HG03045 (cell line): Measurements from ENCODE around the gene NOTCH1.
"Not testable (repeated sequence)": the region's sequence is repeated elsewhere in the genome, so short reads cannot be mapped to it uniquely, and the experiment has no call there.

Experiments used
- ATAC-seq: cut with Tn5 transposase; IDR thresholded peaks from one replicate; pipeline ENCODE4 v1.9.1; 2021; ENCODE audit warnings: mild to moderate bottlenecking, moderate library complexity; ENCODE audit not compliant: unreplicated experiment

NOTCH1 gene

GRCh38 chr9:136578915-136579649, 33.2 kb upstream of the NOTCH1 start:
- no peak for ATAC-seq

- ATAC-seq, result no peak
Measured at GRCh38 chr9:136578626-136578914, 32.7 kb upstream of the NOTCH1 start.

- ATAC-seq, result no peak
Measured at GRCh38 chr9:136577941-136578625, 32.2 kb upstream of the NOTCH1 start.

GRCh38 chr9:136576269-136576626, 30.4 kb upstream of the NOTCH1 start:
- ATAC-seq, result no peak

GRCh38 chr9:136575626-136576268, 29.9 kb upstream of the NOTCH1 start:
- no peak for ATAC-seq

GRCh38 chr9:136574606-136575005, 28.8 kb upstream of the NOTCH1 start:
- ATAC-seq, result not testable (repeated sequence)

DNA sequence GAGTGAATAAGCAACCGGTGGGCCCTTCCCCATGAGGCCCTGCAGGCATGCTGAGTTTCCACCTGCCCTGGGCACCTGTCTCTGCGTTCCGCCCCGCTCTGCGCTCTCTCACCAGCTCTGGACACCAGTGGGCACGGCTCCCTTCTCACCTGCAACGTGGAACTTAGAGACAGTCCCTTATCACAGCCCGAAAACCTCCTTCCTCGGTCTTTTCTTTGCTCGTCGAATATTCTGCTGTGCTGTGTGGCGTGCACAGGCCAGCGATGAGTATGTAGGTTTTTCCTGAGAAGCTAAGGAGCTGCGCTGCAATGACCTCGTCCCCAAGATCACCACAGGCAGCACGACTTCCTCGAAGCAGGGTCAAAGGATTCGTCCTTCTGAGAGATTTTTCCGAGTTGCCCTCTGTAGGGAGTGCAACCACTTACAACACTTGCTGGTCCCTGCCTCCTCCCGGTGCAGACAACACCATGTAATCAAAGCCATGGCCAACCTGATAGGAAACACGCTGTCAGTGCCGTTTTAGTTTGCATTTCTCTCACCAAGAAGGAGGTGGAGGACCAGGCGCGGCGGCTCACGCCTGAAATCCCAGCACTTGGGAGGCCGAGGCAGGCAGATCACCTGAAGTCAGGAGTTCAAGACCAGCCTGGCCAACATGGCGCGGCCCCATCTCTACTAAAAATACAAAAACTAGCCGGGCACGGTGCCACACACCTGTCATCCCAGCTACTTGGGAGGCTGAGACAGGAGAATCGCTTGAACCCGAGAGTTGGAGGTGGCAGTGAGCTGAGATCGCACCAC, 27.2 kb upstream of the NOTCH1 start:
- no peak for ATAC-seq

- no peak for ATAC-seq
Measured at GRCh38 chr9:136572003-136572827, 26.4 kb upstream of the NOTCH1 start.

- ATAC-seq, result no peak
Measured at GRCh38 chr9:136571531-136571930, 25.7 kb upstream of the NOTCH1 start.

- ATAC-seq, result no peak
Measured at GRCh38 chr9:136570916-136571315, 25.1 kb upstream of the NOTCH1 start.

DNA sequence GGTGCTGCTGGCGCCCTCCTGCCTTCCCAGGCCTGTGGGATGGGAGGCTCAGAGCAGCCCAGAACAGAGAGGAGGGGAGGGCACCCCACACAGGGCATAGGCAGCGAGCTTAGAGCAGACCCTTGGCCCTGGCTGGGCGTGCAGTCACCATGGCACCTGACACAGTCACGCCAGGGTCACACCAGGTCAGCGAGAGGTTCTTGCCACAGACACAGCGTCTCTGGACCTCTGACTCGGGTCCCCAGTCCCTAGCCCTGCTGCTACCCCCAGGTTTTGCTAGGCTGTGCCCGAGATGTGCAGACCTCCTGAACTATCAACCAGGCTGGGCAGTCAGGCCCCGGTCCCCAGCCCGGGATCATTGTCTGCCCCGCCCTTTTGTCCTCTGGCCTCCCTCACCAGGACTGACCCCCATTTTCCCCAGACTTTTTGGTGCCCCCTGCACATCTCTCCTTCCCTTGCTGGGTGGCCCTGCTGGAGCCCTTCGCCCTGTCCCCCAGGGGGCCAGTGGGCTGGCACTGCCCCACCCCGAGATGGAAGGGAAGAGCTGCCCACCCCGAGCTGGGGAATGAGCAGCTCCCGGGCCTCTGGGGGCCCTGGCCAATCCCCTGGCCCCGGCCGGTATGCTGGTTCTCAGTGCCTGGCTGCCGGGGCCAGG, 24.5 kb upstream of the NOTCH1 start:
- no peak for ATAC-seq

- ATAC-seq, result no peak
Measured at GRCh38 chr9:136569526-136570148, 23.8 kb upstream of the NOTCH1 start.

DNA sequence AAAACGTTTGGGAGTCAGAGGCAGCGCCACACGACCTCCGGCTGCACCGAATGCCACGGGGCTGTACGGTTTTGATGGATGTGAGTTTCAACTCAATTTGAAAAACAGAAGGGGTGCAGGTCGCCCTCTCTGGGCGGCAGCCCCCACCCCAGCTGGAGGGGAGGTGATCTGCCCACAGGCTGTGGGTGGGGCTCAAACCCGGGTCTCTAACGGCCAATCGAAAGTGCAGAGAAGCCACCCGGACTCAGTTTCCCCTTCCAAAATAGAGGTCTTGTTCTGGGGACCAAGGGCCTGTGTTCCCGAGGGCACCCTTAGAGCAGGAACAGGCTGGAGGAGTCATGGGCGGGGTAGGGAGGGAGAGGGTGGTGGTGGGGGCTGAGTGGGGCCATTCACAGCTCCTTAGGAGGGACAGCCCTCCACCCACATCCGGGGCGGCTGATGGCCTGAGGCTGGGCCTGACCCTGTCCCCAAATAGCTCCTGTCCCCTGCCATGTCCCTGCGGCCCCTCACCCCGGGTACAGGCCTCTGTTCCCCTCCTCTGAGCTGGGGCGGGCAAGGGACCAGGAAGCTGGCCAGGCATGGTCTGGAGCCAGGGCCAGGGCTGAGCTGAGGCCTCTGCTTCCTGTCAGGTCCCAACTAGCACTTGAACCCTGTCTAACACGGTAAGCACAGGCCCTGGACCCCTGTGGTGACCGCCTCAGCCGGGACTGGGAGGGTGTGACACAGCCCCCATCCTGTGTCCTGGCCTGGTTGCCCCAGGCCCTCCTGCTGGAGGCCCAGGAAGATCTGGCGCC, 22.6 kb upstream of the NOTCH1 start:
- ATAC-seq, result no peak

- no peak for ATAC-seq
Measured at GRCh38 chr9:136567651-136568287, 21.9 kb upstream of the NOTCH1 start.

GRCh38 chr9:136566901-136567300, 21.1 kb upstream of the NOTCH1 start:
- no peak for ATAC-seq

DNA sequence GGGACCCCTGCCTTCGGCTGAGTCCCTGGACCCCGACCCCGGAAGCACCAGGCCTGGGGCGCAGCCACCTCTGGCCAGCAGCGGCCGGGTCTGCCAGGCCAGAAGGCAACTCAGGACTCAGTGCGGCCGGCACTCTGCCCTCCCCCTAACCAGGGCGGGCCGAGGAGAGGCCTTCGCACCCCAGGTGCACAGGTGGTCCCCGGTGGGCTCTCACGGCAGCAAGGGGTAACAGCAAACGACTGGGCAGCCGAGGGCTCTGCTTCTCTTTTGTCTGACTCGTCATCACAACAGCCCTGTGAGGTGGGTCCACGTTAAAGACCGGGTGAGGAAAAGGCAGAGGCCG, 20.7 kb upstream of the NOTCH1 start:
- no peak for ATAC-seq

DNA sequence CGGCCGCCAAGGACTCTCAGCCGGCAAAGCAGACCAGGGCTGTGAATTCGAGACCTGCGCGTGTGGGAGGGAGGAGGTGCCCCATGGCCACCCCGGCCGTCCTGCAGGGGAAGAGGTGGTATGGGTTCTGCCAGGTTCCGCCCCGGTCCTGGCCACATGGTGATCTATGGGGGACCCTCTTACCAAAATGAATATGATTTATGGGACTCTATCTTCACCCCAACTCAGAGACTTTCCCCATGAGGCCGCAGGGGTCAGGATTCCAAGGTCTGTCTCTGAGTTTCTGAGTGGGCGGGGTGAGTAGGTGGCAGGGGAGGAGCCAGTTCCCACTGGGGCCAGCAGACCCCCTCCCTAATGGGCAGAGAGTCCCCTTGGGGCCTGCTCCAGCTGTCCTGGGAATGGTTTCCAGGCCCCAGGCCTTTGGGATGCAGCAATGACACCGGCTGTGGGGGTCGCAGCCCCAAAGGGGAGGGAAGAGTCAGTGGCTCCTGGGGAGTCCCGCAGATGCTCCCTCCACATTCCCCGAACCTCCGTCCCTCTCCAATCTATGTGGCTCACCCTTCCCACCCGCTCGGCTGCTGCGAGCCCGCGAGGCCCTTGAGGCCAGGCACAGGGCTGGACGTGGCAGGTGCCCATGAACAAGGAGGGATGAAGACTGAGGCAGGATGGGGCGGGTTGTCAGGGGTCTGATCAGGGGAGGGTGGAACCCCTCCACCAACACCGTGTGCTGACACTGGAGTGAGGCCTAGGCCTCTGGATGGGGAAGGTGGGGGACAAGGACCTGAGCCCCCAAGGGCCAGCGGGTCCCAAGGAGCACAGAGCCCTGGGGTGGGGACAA, 20.1 kb upstream of the NOTCH1 start:
- ATAC-seq, result no peak
